Body of pancreas (tissue), 4 donors: Measurements from ENCODE around the gene IQSEC2.

Experiments
- CTCF ChIP-seq, 7 experiments: fragments of 450-650 bp in 4 of 7; fragments of 200-600 bp in 3 of 7; sonication (generic) in 3 of 7; IDR thresholded peaks; one replicate each; pipeline ENCODE4 v1.5.1; 2016 to 2019; ENCODE audit warnings: antibody characterized with exemption in 7 of 7
- POLR2A ChIP-seq, 3 donors: fragments of 450-650 bp; IDR thresholded peaks; one replicate each; pipeline ENCODE4 v1.6.1; 2016; ENCODE audit warnings: antibody characterized with exemption in 3 of 3, mild to moderate bottlenecking in 2 of 3

GRCh38 chrX:53316860-53317237, 35.5 kb upstream of the IQSEC2 start:
- TF ChIP-seq CTCF (IDR thresholded peaks at IDR 0.05): no peak
- TF ChIP-seq POLR2A (IDR thresholded peaks at IDR 0.05): no peak
